Muscle layer of duodenum (tissue), 2 donors: ENCODE measurements around the gene CELF5.
"Not testable (repeated sequence)": the region's sequence is repeated elsewhere in the genome, so short reads cannot be mapped to it uniquely, and the experiment has no call there.

Experiments used
- H3K27ac ChIP-seq: one replicate; pipeline ENCODE4 v1.7.0; 2013; ENCODE audit warnings: mild to moderate bottlenecking, low read length
- H3K27me3 ChIP-seq: one replicate; pipeline ENCODE4 v1.7.0; 2013; ENCODE audit warnings: low read depth, mild to moderate bottlenecking, control low read depth, low read length
- H3K36me3 ChIP-seq, 2 donors: one replicate each; pipeline ENCODE4 v1.7.0; 2013; ENCODE audit warnings: low read length in 2 of 2, control low read depth in 1 of 2, mild to moderate bottlenecking in 1 of 2; ENCODE audit not compliant: insufficient read depth in 2 of 2, control insufficient read depth in 1 of 2
- H3K4me1 ChIP-seq, 2 donors: one replicate each; pipeline ENCODE4 v1.7.0; 2013; ENCODE audit warnings: low read length in 2 of 2, mild to moderate bottlenecking in 2 of 2, control low read depth in 1 of 2, moderate library complexity in 1 of 2; ENCODE audit not compliant: insufficient read depth in 2 of 2, control insufficient read depth in 1 of 2
- H3K4me3 ChIP-seq, 2 donors: one replicate each; pipeline ENCODE4 v1.7.0; 2013; ENCODE audit warnings: low read length in 2 of 2, low read depth in 1 of 2, mild to moderate bottlenecking in 1 of 2
- H3K9me3 ChIP-seq, 2 donors: one replicate each; pipeline ENCODE4 v1.7.0; 2013; ENCODE audit warnings: low read length in 2 of 2, control low read depth in 1 of 2, mild to moderate bottlenecking in 1 of 2; ENCODE audit not compliant: control insufficient read depth in 1 of 2
- donor health status: healthy.

The CELF5 gene

GRCh38 chr19:3291644-3292043, 67.2 kb downstream of the CELF5 start:
- H3K4me3 ChIP-seq, result no peak overlapping the region
- H3K4me1 ChIP-seq, result no peaks in the 10 kb centered on the region
- no peak overlapping the region for H3K27ac ChIP-seq
- H3K9me3 ChIP-seq, result no peaks in the 10 kb centered on the region
- no peaks in the 10 kb centered on the region for H3K36me3 ChIP-seq
- peaks cover 5% of the 10 kb centered on the region for H3K27me3 ChIP-seq

GRCh38 chr19:3292958-3293529, 68.6 kb downstream of the CELF5 start:
- Histone ChIP-seq H3K36me3 (no peaks in the 10 kb centered on the region), H3K4me1 (no peaks in the 10 kb centered on the region), H3K27ac (no peak overlapping the region), H3K27me3 (peaks cover 5% of the 10 kb centered on the region), H3K4me3 (no peak overlapping the region), H3K9me3 (no peaks in the 10 kb centered on the region)

GRCh38 chr19:3293560-3293959, 69.1 kb downstream of the CELF5 start:
- H3K36me3 ChIP-seq, result no peaks in the 10 kb centered on the region
- no peak overlapping the region for H3K4me3 ChIP-seq
- H3K4me1 ChIP-seq, result no peaks in the 10 kb centered on the region
- peaks cover 5% of the 10 kb centered on the region for H3K27me3 ChIP-seq
- no peaks in the 10 kb centered on the region for H3K9me3 ChIP-seq
- H3K27ac ChIP-seq, result no peak overlapping the region

GRCh38 chr19:3294080-3294850, 69.8 kb downstream of the CELF5 start:
- Histone ChIP-seq H3K27ac (no peak overlapping the region), H3K36me3 (no peaks in the 10 kb centered on the region), H3K4me1 (no peaks in the 10 kb centered on the region), H3K27me3 (peaks cover 5% of the 10 kb centered on the region), H3K4me3 (no peak overlapping the region), H3K9me3 (no peaks in the 10 kb centered on the region)

- Histone ChIP-seq H3K9me3 (no peaks in the 10 kb centered on the region), H3K27ac (no peak overlapping the region), H3K4me3 (no peak overlapping the region), H3K36me3 (no peaks in the 10 kb centered on the region), H3K4me1 (no peaks in the 10 kb centered on the region), H3K27me3 (no peaks in the 10 kb centered on the region)
Observed at GRCh38 chr19:3295581-3295980, 71.1 kb downstream of the CELF5 start.

- Histone ChIP-seq H3K4me1 (no peaks in the 10 kb centered on the region), H3K27ac (no peak overlapping the region), H3K36me3 (no peaks in the 10 kb centered on the region), H3K27me3 (no peaks in the 10 kb centered on the region), H3K4me3 (no peak overlapping the region), H3K9me3 (no peaks in the 10 kb centered on the region)
Observed at GRCh38 chr19:3296034-3296433, 71.6 kb downstream of the CELF5 start.

GRCh38 chr19:3296446-3296845, 72.0 kb downstream of the CELF5 start:
- Histone ChIP-seq H3K4me3 (no peak overlapping the region), H3K4me1 (no peaks in the 10 kb centered on the region), H3K9me3 (no peaks in the 10 kb centered on the region), H3K27ac (no peak overlapping the region), H3K27me3 (no peaks in the 10 kb centered on the region), H3K36me3 (no peaks in the 10 kb centered on the region)

GRCh38 chr19:3298853-3299449, 74.5 kb downstream of the CELF5 start:
- Histone ChIP-seq H3K27me3 (peaks cover 4% of the 10 kb centered on the region), H3K4me1 (no peaks in the 10 kb centered on the region), H3K4me3 (no peak overlapping the region), H3K36me3 (no peaks in the 10 kb centered on the region), H3K9me3 (peaks cover 0 to 7% of the 10 kb centered on the region in 2 donors), H3K27ac (no peak overlapping the region)

- H3K27ac ChIP-seq, H3K27me3 ChIP-seq, H3K36me3 ChIP-seq, H3K4me3 ChIP-seq, H3K4me1 ChIP-seq, H3K9me3 ChIP-seq: not testable (repeated sequence)
Observed at GRCh38 chr19:3300566-3300965, 76.1 kb downstream of the CELF5 start.

- H3K27ac ChIP-seq, result no peak overlapping the region
- no peaks in the 10 kb centered on the region for H3K4me1 ChIP-seq
- peaks cover 0 to 7% of the 10 kb centered on the region in 2 donors for H3K9me3 ChIP-seq
- no peak overlapping the region for H3K4me3 ChIP-seq
- peaks cover 8% of the 10 kb centered on the region for H3K27me3 ChIP-seq
- no peaks in the 10 kb centered on the region for H3K36me3 ChIP-seq
Observed at GRCh38 chr19:3302755-3303154, 78.3 kb downstream of the CELF5 start.

- Histone ChIP-seq H3K27ac (no peak overlapping the region), H3K4me3 (no peak overlapping the region), H3K27me3 (peaks cover 8% of the 10 kb centered on the region), H3K36me3 (no peaks in the 10 kb centered on the region), H3K9me3 (peaks cover 0 to 9% of the 10 kb centered on the region in 2 donors), H3K4me1 (no peaks in the 10 kb centered on the region)
Observed at GRCh38 chr19:3304871-3305423, 80.5 kb downstream of the CELF5 start.
